ENCODE data around the gene MYL6. TPM values are rescaled to one million over a fixed set of nuclear protein-coding genes. Genes with fewer than 3 reads are reported as not detected.
A peak's percentile ranks its signal among the peaks of the same experiment; 100 is the strongest.

MYL6 gene
- total RNA-seq, 1 experiment from 2014 or later, result 1,181 TPM

- H4K91ac ChIP-seq (ENCODE audit: insufficient read length, low read depth, low read length), result no peak overlapping the region
- H4K20me1 ChIP-seq (ENCODE audit: control insufficient read depth, insufficient read depth, insufficient read length), result no peaks in the 10 kb centered on the region
- Mint-ChIP-seq H3K27me3 (ENCODE audit: low read depth) (peaks cover 4% of the 10 kb centered on the region; the same call in 1 of the 2 replicates), H3K36me3 (ENCODE audit: insufficient read depth in 1 of 3, low read depth in 3 of 3) (peaks cover 28 to 36% (median 34%) of the 10 kb centered on the region in 3 experiments), H3K4me3 (peak overlapping the region; percentile 12 to 27; a peak in 1 of 5 replicates), H3K4me1 (peaks cover 34 to 45% of the 10 kb centered on the region in 2 experiments), H3K27ac (peak overlapping the region in 1 of 3 experiments; percentile 30; a peak in 1 of 7 replicates), H3K9me3 (peaks cover 0 to 4% of the 10 kb centered on the region in 2 experiments; a peak in 3 of 5 replicates)
- no peak overlapping the region for H4K8ac ChIP-seq (replicated peaks; ENCODE audit: insufficient read length, low read depth, low read length)
- no peak overlapping the region for H3K14ac ChIP-seq (ENCODE audit: insufficient read depth, low read length)
- H3K4me2 ChIP-seq (ENCODE audit: insufficient read depth, insufficient read length, low read length), result no peak overlapping the region
- H3K27me3 ChIP-seq (ENCODE audit: insufficient read depth, low read length), result no peaks in the 10 kb centered on the region
- H3K4me1 ChIP-seq (ENCODE audit: insufficient read depth, low read length), result peaks cover 2% of the 10 kb centered on the region; the same call in 1 of the 2 replicates
- TF ChIP-seq, protein P1, sequence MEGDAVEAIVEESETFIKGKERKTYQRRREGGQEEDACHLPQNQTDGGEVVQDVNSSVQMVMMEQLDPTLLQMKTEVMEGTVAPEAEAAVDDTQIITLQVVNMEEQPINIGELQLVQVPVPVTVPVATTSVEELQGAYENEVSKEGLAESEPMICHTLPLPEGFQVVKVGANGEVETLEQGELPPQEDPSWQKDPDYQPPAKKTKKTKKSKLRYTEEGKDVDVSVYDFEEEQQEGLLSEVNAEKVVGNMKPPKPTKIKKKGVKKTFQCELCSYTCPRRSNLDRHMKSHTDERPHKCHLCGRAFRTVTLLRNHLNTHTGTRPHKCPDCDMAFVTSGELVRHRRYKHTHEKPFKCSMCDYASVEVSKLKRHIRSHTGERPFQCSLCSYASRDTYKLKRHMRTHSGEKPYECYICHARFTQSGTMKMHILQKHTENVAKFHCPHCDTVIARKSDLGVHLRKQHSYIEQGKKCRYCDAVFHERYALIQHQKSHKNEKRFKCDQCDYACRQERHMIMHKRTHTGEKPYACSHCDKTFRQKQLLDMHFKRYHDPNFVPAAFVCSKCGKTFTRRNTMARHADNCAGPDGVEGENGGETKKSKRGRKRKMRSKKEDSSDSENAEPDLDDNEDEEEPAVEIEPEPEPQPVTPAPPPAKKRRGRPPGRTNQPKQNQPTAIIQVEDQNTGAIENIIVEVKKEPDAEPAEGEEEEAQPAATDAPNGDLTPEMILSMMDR (conservative IDR thresholded peaks at IDR 0.05), result no peak
- H3T11ph ChIP-seq (ENCODE audit: low read length), result no peak overlapping the region
- H2AFZ ChIP-seq (ENCODE audit: low read length), result no peak overlapping the region
- H3K23me2 ChIP-seq (ENCODE audit: insufficient read length, low read depth, low read length, poor library complexity, severe bottlenecking), result peaks cover 25% of the 10 kb centered on the region
- no peak overlapping the region for H3K27ac ChIP-seq (ENCODE audit: insufficient read length, low read depth, low read length)
- H3K79me2 ChIP-seq (ENCODE audit: insufficient read depth, low read length), result peaks cover 3% of the 10 kb centered on the region; the same call in 1 of the 2 replicates
- DNase-seq, result no peak
- no peak overlapping the region for H3K9ac ChIP-seq (ENCODE audit: extremely low read depth, insufficient read length, low read length)
- peaks cover 1% of the 10 kb centered on the region for H3K79me1 ChIP-seq (ENCODE audit: insufficient read depth, low read depth, low read length, poor library complexity, severe bottlenecking)
- H4K5ac ChIP-seq (ENCODE audit: insufficient read length, low read depth, low read length), result no peak overlapping the region
- H2AK5ac ChIP-seq (ENCODE audit: insufficient read length, low read length), result no peak overlapping the region
- no peak overlapping the region for H2BK12ac ChIP-seq (ENCODE audit: insufficient read length, low read depth, low read length)
- no peak overlapping the region for H3K18ac ChIP-seq (ENCODE audit: insufficient read length, low read depth, low read length)
- no peak overlapping the region for H2BK20ac ChIP-seq (ENCODE audit: low read depth, low read length, poor library complexity, severe bottlenecking)
- H2BK5ac ChIP-seq (ENCODE audit: insufficient read length, low read length), result no peak overlapping the region
- no peak overlapping the region for H2BK15ac ChIP-seq (ENCODE audit: low read depth, low read length)
- no peak overlapping the region for H3K23ac ChIP-seq (ENCODE audit: insufficient read length, low read depth, low read length)
- no peak overlapping the region for H2BK120ac ChIP-seq (ENCODE audit: low read depth, low read length, poor library complexity, severe bottlenecking)
- no peaks in the 10 kb centered on the region for H3K9me3 ChIP-seq (ENCODE audit: control insufficient read depth, low read depth, low read length)
- WGBS (ENCODE audit: extremely low coverage, insufficient read length, low lambda C conversion rate), result no CpG with 5 or more reads among the region's 5 CpGs
- no peak overlapping the region for H3K4ac ChIP-seq (ENCODE audit: low read depth, low read length)
- no peak overlapping the region for H3K56ac ChIP-seq (ENCODE audit: insufficient read length, low read depth, low read length)
These were observed 3.3 kb upstream of the MYL6 start for GRCh38 chr12:56154818-56155217.
